ENCODE measurements around the gene ZFHX2.

ZFHX2 gene

GRCh38 chr14:23528555-23528954, 23.0 kb downstream of the ZFHX2 start:
- TF ChIP-seq CTCF (IDR thresholded peaks at IDR 0.05; ENCODE audit: borderline replicate concordance, insufficient read depth, low read depth, low read length), result no peak

GRCh38 chr14:23525611-23526010, 26.0 kb downstream of the ZFHX2 start:
- TF ChIP-seq CTCF (IDR thresholded peaks at IDR 0.05; ENCODE audit: borderline replicate concordance, insufficient read depth, low read depth, low read length), result no peak
- no peak overlapping the region for H3K4me3 ChIP-seq (ENCODE audit: low read depth, low read length)

More at GRCh38 chr14:23528555-23528954, 23.0 kb downstream of the ZFHX2 start:
- H3K4me3 ChIP-seq (ENCODE audit: low read depth, low read length), result no peak overlapping the region

- TF ChIP-seq CTCF (IDR thresholded peaks at IDR 0.05; ENCODE audit: borderline replicate concordance, insufficient read depth, low read depth, low read length), result no peak
- H3K4me3 ChIP-seq (ENCODE audit: low read depth, low read length), result no peak overlapping the region
Observed at GRCh38 chr14:23524954-23525353, 26.6 kb downstream of the ZFHX2 start.

GRCh38 chr14:23523229-23524016, 28.1 kb downstream of the ZFHX2 start:
- no peak overlapping the region for H3K4me3 ChIP-seq (ENCODE audit: low read depth, low read length)
- no peak for TF ChIP-seq CTCF (IDR thresholded peaks at IDR 0.05; ENCODE audit: borderline replicate concordance, insufficient read depth, low read depth, low read length)

- H3K4me3 ChIP-seq (ENCODE audit: low read depth, low read length), result no peak overlapping the region
- TF ChIP-seq CTCF (IDR thresholded peaks at IDR 0.05; ENCODE audit: borderline replicate concordance, insufficient read depth, low read depth, low read length), result no peak
Observed at GRCh38 chr14:23522643-23523198, 28.8 kb downstream of the ZFHX2 start.

- H3K4me3 ChIP-seq (ENCODE audit: low read depth, low read length), result no peak overlapping the region
- TF ChIP-seq CTCF (IDR thresholded peaks at IDR 0.05; ENCODE audit: borderline replicate concordance, insufficient read depth, low read depth, low read length), result no peak
Observed at GRCh38 chr14:23521785-23522640, 29.6 kb downstream of the ZFHX2 start.
